A673 (cell line): ENCODE data around the gene CELSR1.

Experiments used
- CTCF ChIP-seq: fragments of 300-800, 200-600 bp; sonication (generic); conservative IDR thresholded peaks from 2 replicates; pipeline ENCODE4 v1.5.1; 2017; ENCODE audit warnings: low read depth, mild to moderate bottlenecking, antibody characterized with exemption, low read length, moderate library complexity, mixed read lengths
- EZH2 ChIP-seq: fragments of 200-600 bp; sonication (generic); IDR thresholded peaks from 2 replicates; pipeline ENCODE4 v1.6.1; 2017; ENCODE audit warnings: borderline replicate concordance, low read depth, mild to moderate bottlenecking, mixed read lengths, antibody characterized with exemption, low read length; ENCODE audit not compliant: poor library complexity, severe bottlenecking

GRCh38 chr22:46500201-46500600 lies 37.2 kb downstream of the CELSR1 start:
- TF ChIP-seq CTCF = no peak
- no peak for TF ChIP-seq EZH2
